Measurements from ENCODE around the gene ARL2BP.

ARL2BP gene

GRCh38 chr16:57297856-57298255 is 52.8 kb downstream of the ARL2BP start:
- in situ Hi-C loops (cut with HindIII; ENCODE audit: low pct_ligation_motif_present, low sequenced_read_pairs) = loop anchor here (10.0 kb wide), 1 partner anchor 117 kb away; no protein-coding TSS in a partner anchor
- H3K27ac ChIP-seq = no peak overlapping the region

GRCh38 chr16:57299009-57299718 is 54.1 kb downstream of the ARL2BP start:
- peak; percentile 79 for DNase-seq
- in situ Hi-C loops (cut with HindIII; ENCODE audit: low pct_ligation_motif_present, low sequenced_read_pairs) = loop anchor here (10.0 kb wide), 1 partner anchor 116 kb away; no protein-coding TSS in a partner anchor

More at GRCh38 chr16:57297856-57298255, 52.8 kb downstream of the ARL2BP start:
- H3K4me3 ChIP-seq (ENCODE audit: low read depth, low read length) = no peak overlapping the region
- H3K27me3 ChIP-seq (replicated peaks) = no peaks in the 10 kb centered on the region
- DNase-seq = no peak
- no peaks in the 10 kb centered on the region for H3K36me3 ChIP-seq (replicated peaks)
- TF ChIP-seq CTCF (IDR thresholded peaks at IDR 0.05; ENCODE audit: low read depth, low read length, missing control alignments) = no peak

GRCh38 chr16:57299719-57300386 is 54.8 kb downstream of the ARL2BP start:
- H3K27ac ChIP-seq = peak overlapping the region; percentile 51
- TF ChIP-seq CTCF (IDR thresholded peaks at IDR 0.05; ENCODE audit: low read depth, low read length, missing control alignments) = peak; percentile 0
- H3K27me3 ChIP-seq (replicated peaks) = no peaks in the 10 kb centered on the region
- no peaks in the 10 kb centered on the region for H3K36me3 ChIP-seq (replicated peaks)
- peak; percentile 92 for DNase-seq
- peak overlapping the region; percentile 61 for H3K4me3 ChIP-seq (ENCODE audit: low read depth, low read length)
- in situ Hi-C loops (cut with HindIII; ENCODE audit: low pct_ligation_motif_present, low sequenced_read_pairs) = loop anchor here (10.0 kb wide), 1 partner anchor 115 kb away; no protein-coding TSS in a partner anchor

More at GRCh38 chr16:57299009-57299718, 54.1 kb downstream of the ARL2BP start:
- peak; percentile 31 for TF ChIP-seq CTCF (IDR thresholded peaks at IDR 0.05; ENCODE audit: low read depth, low read length, missing control alignments)
- Histone ChIP-seq H3K27ac (peak overlapping the region; percentile 4), H3K27me3 (replicated peaks) (no peaks in the 10 kb centered on the region), H3K4me3 (ENCODE audit: low read depth, low read length) (peak overlapping the region; percentile 61), H3K36me3 (replicated peaks) (no peaks in the 10 kb centered on the region)

GRCh38 chr16:57300387-57301125 is 55.5 kb downstream of the ARL2BP start:
- in situ Hi-C loops (cut with HindIII; ENCODE audit: low pct_ligation_motif_present, low sequenced_read_pairs) = no loop called here

More at GRCh38 chr16:57300387-57301125, 55.5 kb downstream of the ARL2BP start:
- Histone ChIP-seq H3K27me3 (replicated peaks) (no peaks in the 10 kb centered on the region), H3K36me3 (replicated peaks) (no peaks in the 10 kb centered on the region), H3K27ac (peak overlapping the region; percentile 51), H3K4me3 (ENCODE audit: low read depth, low read length) (peak overlapping the region; percentile 61)
- TF ChIP-seq CTCF (IDR thresholded peaks at IDR 0.05; ENCODE audit: low read depth, low read length, missing control alignments) = peak; percentile 99
- DNase-seq = peak; percentile 98

All from brain microvascular endothelial cell (primary cell).